Trophoblast cell (in vitro differentiated cells and primary cell): Measurements from ENCODE around the gene LAMA2.
A peak's percentile ranks its signal among the peaks of the same experiment; 100 is the strongest.

Experiments used
- DNase-seq, 2 donors: peaks; one replicate each; pipeline ENCODE4 v3.0.0-alpha.2; 2016
- H2AFZ ChIP-seq: 2 replicates; pipeline ENCODE4 v1.6.1; 2013; ENCODE audit warnings: low read length, moderate library complexity, mild to moderate bottlenecking; ENCODE audit not compliant: insufficient read depth, poor library complexity
- H2AK5ac ChIP-seq: 2 replicates; pipeline ENCODE4 v1.6.1; 2013; ENCODE audit warnings: mild to moderate bottlenecking, low read length
- H2BK120ac ChIP-seq: 2 replicates; pipeline ENCODE4 v1.6.1; 2013; ENCODE audit warnings: low read length, mild to moderate bottlenecking, moderate library complexity; ENCODE audit not compliant: insufficient read depth, poor library complexity
- H2BK12ac ChIP-seq: 2 replicates; pipeline ENCODE4 v1.6.1; 2013; ENCODE audit warnings: mild to moderate bottlenecking, low read length, moderate library complexity
- H2BK5ac ChIP-seq: 2 replicates; pipeline ENCODE4 v1.6.1; 2013; ENCODE audit warnings: low read length, low read depth, moderate library complexity, mild to moderate bottlenecking; ENCODE audit not compliant: poor library complexity
- H3K14ac ChIP-seq: 2 replicates; pipeline ENCODE4 v1.6.1; 2013; ENCODE audit warnings: mild to moderate bottlenecking, low read length
- H3K18ac ChIP-seq: 2 replicates; pipeline ENCODE4 v1.6.1; 2013; ENCODE audit warnings: mild to moderate bottlenecking, low read length
- H3K23ac ChIP-seq: 2 replicates; pipeline ENCODE4 v1.6.1; 2013; ENCODE audit warnings: low read length
- H3K27ac ChIP-seq: 2 replicates; pipeline ENCODE4 v1.5.1; 2013; ENCODE audit warnings: low read depth, mild to moderate bottlenecking, inconsistent platforms, low read length, moderate library complexity
- H3K27me3 ChIP-seq: 2 replicates; pipeline ENCODE4 v1.6.1; 2013; ENCODE audit warnings: inconsistent platforms, mild to moderate bottlenecking, low read length, moderate library complexity; ENCODE audit not compliant: insufficient read depth
- H3K36me3 ChIP-seq, 2 experiments: 1 replicate in 1 of 2; 2 replicates in 1 of 2; pipeline ENCODE4 v1.6.1; 2013; ENCODE audit warnings: low read length in 2 of 2, mild to moderate bottlenecking in 2 of 2, moderate library complexity in 1 of 2; ENCODE audit not compliant: insufficient read depth in 2 of 2, control insufficient read depth in 1 of 2
- H3K4ac ChIP-seq: 2 replicates; pipeline ENCODE4 v1.6.1; 2013; ENCODE audit warnings: low read depth, mild to moderate bottlenecking, low read length, moderate library complexity
- H3K4me1 ChIP-seq, 2 experiments: 1 replicate in 1 of 2; 2 replicates in 1 of 2; pipeline ENCODE4 v1.6.1; 2013; ENCODE audit warnings: low read length in 2 of 2, mild to moderate bottlenecking in 2 of 2, moderate library complexity in 1 of 2; ENCODE audit not compliant: insufficient read depth in 2 of 2, control insufficient read depth in 1 of 2
- H3K4me2 ChIP-seq: 2 replicates; pipeline ENCODE4 v1.6.1; 2013; ENCODE audit warnings: inconsistent platforms, mild to moderate bottlenecking, low read length, moderate library complexity
- H3K4me3 ChIP-seq: 2 replicates; pipeline ENCODE4 v1.5.1; 2013; ENCODE audit warnings: mild to moderate bottlenecking, low read depth, low read length, inconsistent platforms
- H3K79me1 ChIP-seq: one replicate; pipeline ENCODE4 v1.6.1; 2013; ENCODE audit warnings: low read length
- H3K79me2 ChIP-seq: 2 replicates; pipeline ENCODE4 v1.6.1; 2013; ENCODE audit warnings: low read length, mild to moderate bottlenecking; ENCODE audit not compliant: control insufficient read depth, insufficient read depth, poor library complexity
- H3K9ac ChIP-seq: 2 replicates; pipeline ENCODE4 v1.6.1; 2013; ENCODE audit warnings: mild to moderate bottlenecking, low read length
- H3K9me3 ChIP-seq: 2 replicates; pipeline ENCODE4 v1.6.1; 2013; ENCODE audit warnings: low read depth, mild to moderate bottlenecking, control low read depth, inconsistent platforms, low read length; ENCODE audit not compliant: insufficient read depth
- H4K12ac ChIP-seq: 2 replicates; pipeline ENCODE4 v1.6.1; 2013; ENCODE audit warnings: low read depth, mild to moderate bottlenecking, low read length, moderate library complexity
- H4K8ac ChIP-seq: 2 replicates; pipeline ENCODE4 v1.6.1; 2013; ENCODE audit warnings: low read depth, mild to moderate bottlenecking, low read length, moderate library complexity
- H4K91ac ChIP-seq: one replicate; pipeline ENCODE4 v1.6.1; 2013; ENCODE audit warnings: low read depth, mild to moderate bottlenecking, low read length, moderate library complexity
- WGBS: extraction: QIAGEN DNeasy Blood & Tissue Kit; methylation state at CpG from one replicate; pipeline ENCODE4 v1.1.7; 2013; ENCODE audit warnings: missing lambda C conversion rate; ENCODE audit not compliant: insufficient read length, insufficient coverage; ENCODE audit errors: extremely low coverage; 5-methylcytosine and 5-hydroxymethylcytosine counted together

LAMA2 gene

GRCh38 chr6:129368076-129368475, 485.1 kb downstream of the LAMA2 start:
- Histone ChIP-seq H3K79me2 (no peaks in the 10 kb centered on the region), H4K12ac (no peak overlapping the region), H4K91ac (no peak overlapping the region), H2AFZ (no peak overlapping the region), H2BK120ac (no peak overlapping the region), H3K4ac (no peak overlapping the region), H3K79me1 (no peaks in the 10 kb centered on the region), H3K4me2 (no peak overlapping the region), H3K4me3 (no peak overlapping the region), H3K9me3 (no peaks in the 10 kb centered on the region), H3K27ac (no peak overlapping the region), H3K9ac (no peak overlapping the region), H2BK5ac (no peak overlapping the region), H2AK5ac (no peak overlapping the region), H3K36me3 (no peaks in the 10 kb centered on the region), H3K18ac (no peak overlapping the region), H2BK12ac (no peak overlapping the region), H3K27me3 (no peaks in the 10 kb centered on the region), H3K23ac (no peak overlapping the region), H3K14ac (no peak overlapping the region), H3K4me1 (no peaks in the 10 kb centered on the region), H4K8ac (no peak overlapping the region)
- DNase-seq = no peak
- no CpG with 5 or more reads among the region's 1 CpG for WGBS

GRCh38 chr6:129368970-129369369, 486.0 kb downstream of the LAMA2 start:
- Histone ChIP-seq H3K4me2 (no peak overlapping the region), H4K91ac (no peak overlapping the region), H3K27ac (no peak overlapping the region), H3K23ac (no peak overlapping the region), H2AFZ (no peak overlapping the region), H3K9me3 (no peaks in the 10 kb centered on the region), H3K4me1 (no peaks in the 10 kb centered on the region), H3K14ac (no peak overlapping the region), H3K79me2 (no peaks in the 10 kb centered on the region), H3K18ac (no peak overlapping the region), H4K12ac (no peak overlapping the region), H2BK120ac (no peak overlapping the region), H3K27me3 (no peaks in the 10 kb centered on the region), H3K4ac (no peak overlapping the region), H3K79me1 (no peaks in the 10 kb centered on the region), H3K36me3 (no peaks in the 10 kb centered on the region), H2BK5ac (no peak overlapping the region), H3K9ac (no peak overlapping the region), H3K4me3 (no peak overlapping the region), H2BK12ac (no peak overlapping the region), H4K8ac (no peak overlapping the region), H2AK5ac (no peak overlapping the region)
- no CpG with 5 or more reads among the region's 2 CpGs for WGBS
- no peak for DNase-seq

GRCh38 chr6:129369737-129370136, 486.8 kb downstream of the LAMA2 start:
- WGBS = no CpG with 5 or more reads among the region's 5 CpGs
- peak in 1 of 2 donors; percentile 1 for DNase-seq
- Histone ChIP-seq H3K4me2 (no peak overlapping the region), H4K91ac (no peak overlapping the region), H3K14ac (no peak overlapping the region), H3K27ac (no peak overlapping the region), H3K4me1 (no peaks in the 10 kb centered on the region), H3K36me3 (no peaks in the 10 kb centered on the region), H2BK120ac (no peak overlapping the region), H3K79me2 (no peaks in the 10 kb centered on the region), H3K18ac (no peak overlapping the region), H4K12ac (no peak overlapping the region), H3K4me3 (no peak overlapping the region), H3K4ac (no peak overlapping the region), H2AFZ (no peak overlapping the region), H3K23ac (no peak overlapping the region), H4K8ac (no peak overlapping the region), H2BK12ac (no peak overlapping the region), H3K27me3 (no peaks in the 10 kb centered on the region), H3K9me3 (no peaks in the 10 kb centered on the region), H2AK5ac (no peak overlapping the region), H3K79me1 (no peaks in the 10 kb centered on the region), H3K9ac (no peak overlapping the region), H2BK5ac (no peak overlapping the region)

- H3K9ac ChIP-seq = no peak overlapping the region
- DNase-seq = peak; percentile 4 to 73
- no peak overlapping the region for H3K18ac ChIP-seq
- no peak overlapping the region for H4K8ac ChIP-seq
- H3K27me3 ChIP-seq = no peaks in the 10 kb centered on the region
- H2AK5ac ChIP-seq = no peak overlapping the region
- no peaks in the 10 kb centered on the region for H3K36me3 ChIP-seq
- no peak overlapping the region for H3K4me3 ChIP-seq
- no peak overlapping the region for H3K14ac ChIP-seq
- no peak overlapping the region for H2BK5ac ChIP-seq
- no peaks in the 10 kb centered on the region for H3K4me1 ChIP-seq
- H4K12ac ChIP-seq = no peak overlapping the region
- H3K23ac ChIP-seq = no peak overlapping the region
- no peak overlapping the region for H3K4ac ChIP-seq
- H3K27ac ChIP-seq = no peak overlapping the region
- no peak overlapping the region for H2BK120ac ChIP-seq
- H2BK12ac ChIP-seq = no peak overlapping the region
- H3K4me2 ChIP-seq = no peak overlapping the region
- H2AFZ ChIP-seq = no peak overlapping the region
- no CpG with 5 or more reads among the region's 9 CpGs for WGBS
- no peaks in the 10 kb centered on the region for H3K9me3 ChIP-seq
- H4K91ac ChIP-seq = no peak overlapping the region
- no peaks in the 10 kb centered on the region for H3K79me1 ChIP-seq
- no peaks in the 10 kb centered on the region for H3K79me2 ChIP-seq
These were observed 487.5 kb downstream of the LAMA2 start for GRCh38 chr6:129370268-129370916.
